Activated B cell treated with CpG ODN at 0.5 μM for 24 hours (primary cell): Measurements from ENCODE around the gene CCDC154. TPM values are rescaled to one million over a fixed set of nuclear protein-coding genes. Genes with fewer than 3 reads are reported as not detected.
"Not testable (repeated sequence)": the region's sequence is repeated elsewhere in the genome, so short reads cannot be mapped to it uniquely, and the experiment has no call there.

ENCODE experiments used
- ATAC-seq: fragments of 200-7000 bp; cut with Tn5 transposase; one replicate; pipeline ENCODE4 v1.10.0; 2021; ENCODE audit warnings: low read depth, mild to moderate bottlenecking, moderate library complexity
- CTCF ChIA-PET: fragments of 350-600 bp; sonication (Branson Sonifier 250); formaldehyde crosslinking; loops from one replicate; lab custom pipeline; 2021; ENCODE audit warnings: antibody characterized with exemption; lab: Charles Lee
- POLR2A ChIA-PET: fragments of 350-600 bp; sonication (Branson Sonifier 250); formaldehyde crosslinking; loops from one replicate; lab custom pipeline; 2021; ENCODE audit warnings: antibody characterized with exemption; lab: Charles Lee
- DNase-seq: peaks from one replicate; pipeline ENCODE4 v3.0.0; 2022
- H3K27ac Mint-ChIP-seq: one replicate; pipeline ENCODE4 v1.8.0; 2020; ENCODE audit warnings: mixed read lengths
- H3K27me3 Mint-ChIP-seq: one replicate; pipeline ENCODE4 v1.8.0; 2021; ENCODE audit warnings: mixed read lengths
- H3K36me3 Mint-ChIP-seq: one replicate; pipeline ENCODE4 v1.8.0; 2021; ENCODE audit warnings: low read depth, mixed read lengths
- H3K4me1 Mint-ChIP-seq: one replicate; pipeline ENCODE4 v1.8.0; 2021; ENCODE audit warnings: mixed read lengths
- H3K4me3 Mint-ChIP-seq: one replicate; pipeline ENCODE4 v1.8.0; 2020; ENCODE audit warnings: mild to moderate bottlenecking, mixed read lengths
- H3K9me3 Mint-ChIP-seq: one replicate; pipeline ENCODE4 v1.8.0; 2020; ENCODE audit warnings: mixed read lengths
- intact Hi-C: fragments of 100-400 bp; cut with micrococcal nuclease; formaldehyde crosslinking; loops from one replicate; pipeline ENCODE4 v1.15.1; 2024
- total RNA-seq: library from RNA; stranded (reverse); gene quantifications from 2 replicates; pipeline ENCODE4 v1.2.3, GENCODE V29; 2022
- TF ChIP-seq, protein P1 (sequence below): fragments of 200-600 bp; IDR thresholded peaks from one replicate; pipeline ENCODE4 v1.8.0; 2022; ENCODE audit warnings: antibody characterized with exemption, mild to moderate bottlenecking

CCDC154 gene
- total RNA-seq, 1 donor from 2014 or later = 6.7 TPM

DNA sequence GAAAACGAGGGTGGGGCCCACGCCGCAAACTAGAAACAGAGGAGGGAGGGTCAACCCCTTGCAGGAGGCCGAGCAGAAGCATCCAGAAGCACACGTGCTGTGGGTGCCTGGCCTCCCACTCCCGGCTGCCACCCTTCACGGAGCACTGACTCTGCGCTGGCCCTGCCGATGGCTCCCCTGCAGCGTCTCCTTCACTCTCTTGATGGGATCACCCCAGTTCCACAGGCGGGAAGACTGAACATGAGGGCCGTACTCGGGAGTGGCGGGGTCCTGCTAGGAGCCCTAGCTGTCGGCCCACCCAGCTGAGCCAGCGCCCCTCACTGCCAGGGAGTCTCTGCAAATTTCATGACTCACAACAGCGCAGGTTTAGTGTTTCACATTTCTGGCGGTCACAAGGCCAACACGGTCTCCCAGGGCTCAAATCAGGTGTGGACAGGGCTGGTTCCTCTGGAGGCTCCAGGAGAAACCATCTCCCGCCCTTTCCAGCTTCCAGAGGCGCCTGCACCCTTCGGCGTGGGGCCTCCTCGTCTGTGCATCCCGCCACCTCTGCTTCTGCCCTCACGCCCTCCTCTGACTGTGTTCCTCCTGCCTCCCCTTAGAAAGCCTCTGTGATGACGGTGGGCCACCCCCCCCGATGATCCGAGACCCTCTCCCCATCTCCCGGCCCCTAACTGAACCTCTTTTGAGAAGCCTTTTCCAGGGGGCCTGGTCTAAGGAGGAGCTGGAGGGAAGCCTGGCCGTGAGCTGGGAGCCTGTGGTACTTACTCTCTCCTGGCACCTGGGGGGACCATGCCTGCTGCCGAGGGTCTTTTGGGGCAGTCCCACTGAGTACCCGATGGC, 42.4 kb upstream of the CCDC154 start:
- no peak for DNase-seq
- POLR2A ChIA-PET = interaction anchor here (0.6 to 0.9 kb wide), 2 partner anchors 14 to 125 kb away, joined by 3 to 6 read pairs; partner anchors contain the start of gene IFT140
- peaks cover 14% of the 10 kb centered on the region for H3K4me1 Mint-ChIP-seq

DNA sequence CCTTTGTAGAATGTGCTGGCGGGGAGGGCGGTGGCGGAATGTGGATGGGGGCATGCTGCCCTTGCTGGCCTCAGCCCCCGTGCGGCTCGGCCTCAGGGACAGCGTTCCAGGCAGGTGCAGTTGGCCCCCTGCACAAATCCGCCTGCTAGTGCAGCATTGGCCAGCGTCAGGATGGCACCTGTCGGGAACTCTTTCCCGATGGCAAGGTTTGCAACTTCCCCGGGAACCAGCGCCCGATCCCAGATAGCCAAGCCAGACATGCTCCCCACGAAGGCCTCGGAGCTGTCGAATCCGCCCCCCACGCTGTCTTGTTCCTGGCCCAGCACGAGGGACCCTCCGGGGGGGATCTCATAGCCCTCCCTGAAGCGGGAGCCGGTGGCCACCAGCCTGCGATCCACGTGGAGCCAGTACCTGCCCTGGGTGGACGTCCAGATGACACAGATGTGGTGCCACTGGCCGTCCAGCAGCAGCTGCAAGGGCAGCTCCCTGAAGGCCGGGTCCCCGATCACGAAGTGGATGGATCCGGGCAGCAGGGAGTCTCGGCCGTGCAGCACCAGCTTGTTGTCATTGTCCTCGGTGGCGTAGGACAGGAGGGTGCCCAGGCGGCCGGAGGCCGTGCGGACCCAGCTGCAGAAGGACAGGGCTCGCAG, 41.6 kb upstream of the CCDC154 start:
- Mint-ChIP-seq H3K36me3 (no peaks in the 10 kb centered on the region), H3K27ac (no peak overlapping the region), H3K4me1 (peaks cover 18% of the 10 kb centered on the region), H3K27me3 (no peaks in the 10 kb centered on the region), H3K9me3 (peaks cover 3% of the 10 kb centered on the region), H3K4me3 (no peak overlapping the region)
- POLR2A ChIA-PET = interaction anchor here (0.9 kb wide), 1 partner anchor 126 kb away, joined by 6 read pairs; the partner anchor contains the start of gene IFT140
- CTCF ChIA-PET = no interaction called here
- DNase-seq (no peak), ATAC-seq (no peak)
- intact Hi-C loops = no loop called here
- TF ChIP-seq, protein P1, sequence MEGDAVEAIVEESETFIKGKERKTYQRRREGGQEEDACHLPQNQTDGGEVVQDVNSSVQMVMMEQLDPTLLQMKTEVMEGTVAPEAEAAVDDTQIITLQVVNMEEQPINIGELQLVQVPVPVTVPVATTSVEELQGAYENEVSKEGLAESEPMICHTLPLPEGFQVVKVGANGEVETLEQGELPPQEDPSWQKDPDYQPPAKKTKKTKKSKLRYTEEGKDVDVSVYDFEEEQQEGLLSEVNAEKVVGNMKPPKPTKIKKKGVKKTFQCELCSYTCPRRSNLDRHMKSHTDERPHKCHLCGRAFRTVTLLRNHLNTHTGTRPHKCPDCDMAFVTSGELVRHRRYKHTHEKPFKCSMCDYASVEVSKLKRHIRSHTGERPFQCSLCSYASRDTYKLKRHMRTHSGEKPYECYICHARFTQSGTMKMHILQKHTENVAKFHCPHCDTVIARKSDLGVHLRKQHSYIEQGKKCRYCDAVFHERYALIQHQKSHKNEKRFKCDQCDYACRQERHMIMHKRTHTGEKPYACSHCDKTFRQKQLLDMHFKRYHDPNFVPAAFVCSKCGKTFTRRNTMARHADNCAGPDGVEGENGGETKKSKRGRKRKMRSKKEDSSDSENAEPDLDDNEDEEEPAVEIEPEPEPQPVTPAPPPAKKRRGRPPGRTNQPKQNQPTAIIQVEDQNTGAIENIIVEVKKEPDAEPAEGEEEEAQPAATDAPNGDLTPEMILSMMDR = no peak

More for the DNA sequence above, 42.4 kb upstream of the CCDC154 start:
- Mint-ChIP-seq H3K4me3 (no peak overlapping the region), H3K9me3 (no peaks in the 10 kb centered on the region), H3K36me3 (no peaks in the 10 kb centered on the region), H3K27ac (no peak overlapping the region), H3K27me3 (no peaks in the 10 kb centered on the region)
- TF ChIP-seq, protein P1 = no peak
- ATAC-seq = no peak
- intact Hi-C loops = no loop called here
- CTCF ChIA-PET = no interaction called here

DNA sequence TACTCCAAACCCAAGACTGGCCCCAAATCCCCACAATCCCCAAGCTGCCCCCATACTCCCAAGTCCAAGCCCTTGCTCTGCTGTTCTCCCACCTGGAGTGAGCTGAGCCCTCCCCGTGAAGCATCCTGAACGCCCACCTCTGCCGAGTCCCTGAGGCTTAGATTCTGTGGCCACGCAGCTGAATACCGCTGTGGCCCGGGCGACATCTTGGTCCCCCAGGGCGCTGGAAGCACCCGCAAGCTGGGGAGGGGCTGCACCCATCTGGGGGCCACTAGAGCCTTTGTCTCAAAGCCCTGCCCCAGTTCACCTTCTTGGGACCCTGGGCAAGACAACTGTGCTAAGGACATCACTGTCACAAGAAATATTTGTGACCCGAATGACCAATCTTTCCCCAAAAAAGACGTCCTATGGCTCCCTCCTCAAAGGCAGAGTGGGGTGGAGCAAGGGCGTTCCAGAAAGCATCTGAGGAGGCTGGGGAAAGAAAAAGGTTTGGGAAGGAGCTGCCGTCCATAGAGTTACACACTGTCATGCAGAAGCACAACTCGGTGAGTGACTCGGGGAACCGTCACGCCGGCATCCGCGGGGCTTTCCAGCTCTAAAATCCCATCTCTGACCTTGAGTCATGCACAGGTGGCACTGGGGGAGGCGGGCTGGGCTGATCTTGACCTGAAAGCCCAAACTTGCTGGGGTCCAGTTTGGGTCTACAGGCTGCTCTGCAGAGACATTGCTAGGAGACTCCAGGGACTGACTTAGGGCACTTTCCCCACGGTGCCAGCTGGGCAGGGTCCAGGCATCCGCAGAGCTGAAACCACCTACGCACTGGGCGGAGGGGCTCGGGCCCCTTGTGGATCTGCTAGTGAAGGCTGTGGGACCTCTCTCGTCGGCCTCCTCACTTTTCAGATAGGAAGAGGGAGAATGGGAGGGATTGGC, 37.8 kb upstream of the CCDC154 start:
- peaks cover 42% of the 10 kb centered on the region for H3K4me1 Mint-ChIP-seq
- no peaks in the 10 kb centered on the region for H3K27me3 Mint-ChIP-seq
- POLR2A ChIA-PET = interaction anchor here (0.6 to 3.0 kb wide), 3 partner anchors 23 to 1034 kb away, joined by 3 to 22 read pairs (median 4); partner anchors contain the start of gene UQCC4
- no peak for ATAC-seq
- H3K36me3 Mint-ChIP-seq = no peaks in the 10 kb centered on the region
- H3K9me3 Mint-ChIP-seq = peaks cover 3% of the 10 kb centered on the region
- intact Hi-C loops = no loop called here
- CTCF ChIA-PET = no interaction called here
- no peak overlapping the region for H3K4me3 Mint-ChIP-seq
- no peak for DNase-seq
- TF ChIP-seq, protein P1 = no peak
- H3K27ac Mint-ChIP-seq = no peak overlapping the region

DNA sequence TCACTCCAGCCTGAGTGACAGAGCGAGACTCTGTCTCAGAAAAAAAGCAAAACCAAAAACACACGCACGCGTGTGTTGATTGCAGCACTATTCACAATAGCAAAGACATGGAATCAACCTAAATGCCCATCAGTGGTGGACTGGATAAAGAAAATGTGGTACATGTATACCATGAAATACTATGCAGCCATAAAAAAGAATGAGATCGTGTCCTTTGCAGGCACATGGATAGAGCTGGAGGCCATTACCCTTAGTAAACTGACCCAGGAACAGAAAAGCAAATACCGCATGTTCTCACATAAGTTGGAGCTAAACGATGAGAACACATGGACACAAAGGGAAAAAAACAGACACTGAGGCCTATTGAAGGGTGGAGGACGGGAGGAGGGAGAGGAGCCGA, 34.6 kb upstream of the CCDC154 start:
- DNase-seq = not testable (repeated sequence)

DNA sequence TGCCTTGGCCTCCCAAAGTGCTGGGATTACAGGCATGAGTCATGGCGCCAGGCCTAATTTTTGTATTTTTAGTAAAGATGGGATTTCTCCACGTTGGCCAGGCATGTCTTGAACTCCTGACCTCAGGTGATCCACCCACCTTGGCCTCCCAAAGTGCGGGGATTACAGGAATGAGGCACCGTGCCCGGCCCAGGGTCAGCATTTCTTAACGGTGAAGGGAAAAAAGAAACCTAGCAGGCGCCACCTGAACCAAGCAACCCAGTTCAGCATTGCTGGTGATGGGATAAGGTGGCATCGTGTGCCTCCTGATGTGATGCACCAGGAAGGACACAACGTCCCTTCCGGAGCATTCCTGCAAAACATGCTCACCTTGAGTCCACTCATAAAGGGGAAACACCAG, 32.7 kb upstream of the CCDC154 start:
- ATAC-seq (no peak), DNase-seq (no peak)
- Mint-ChIP-seq H3K27ac (no peak overlapping the region), H3K36me3 (peaks cover 5% of the 10 kb centered on the region), H3K4me3 (no peak overlapping the region), H3K4me1 (peaks cover 62% of the 10 kb centered on the region), H3K9me3 (peaks cover 3% of the 10 kb centered on the region), H3K27me3 (no peaks in the 10 kb centered on the region)
- ChIA-PET CTCF (no interaction called here), POLR2A (interaction anchor here (0.6 to 1.7 kb wide), 6 partner anchors 12 to 58 kb away, joined by 3 to 12 read pairs (median 6); partner anchors contain the start of genes TELO2 and UQCC4)
- intact Hi-C loops = no loop called here
- TF ChIP-seq, protein P1 = no peak

More for the DNA sequence above, 34.6 kb upstream of the CCDC154 start:
- ATAC-seq, intact Hi-C loops, H3K36me3 Mint-ChIP-seq, H3K27me3 Mint-ChIP-seq, CTCF ChIA-PET, H3K4me3 Mint-ChIP-seq, H3K9me3 Mint-ChIP-seq: not testable (repeated sequence)
- peak overlapping the region; percentile 66 for H3K27ac Mint-ChIP-seq
- POLR2A ChIA-PET = interaction anchor here (0.6 to 4.1 kb wide), 5 partner anchors 14 to 62 kb away, joined by 3 to 33 read pairs (median 12); partner anchors contain the start of genes TELO2 and UQCC4
- H3K4me1 Mint-ChIP-seq = peaks cover 55% of the 10 kb centered on the region
